NCI-H128 (cell line): Measurements from ENCODE around the gene TSPAN1.

Experiments
- DNase-seq: peaks from one replicate; lab custom pipeline; 2025; ENCODE audit not compliant: unreplicated experiment; lab: John Stamatoyannopoulos, UW

Gene TSPAN1, protein sequence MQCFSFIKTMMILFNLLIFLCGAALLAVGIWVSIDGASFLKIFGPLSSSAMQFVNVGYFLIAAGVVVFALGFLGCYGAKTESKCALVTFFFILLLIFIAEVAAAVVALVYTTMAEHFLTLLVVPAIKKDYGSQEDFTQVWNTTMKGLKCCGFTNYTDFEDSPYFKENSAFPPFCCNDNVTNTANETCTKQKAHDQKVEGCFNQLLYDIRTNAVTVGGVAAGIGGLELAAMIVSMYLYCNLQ

DNA sequence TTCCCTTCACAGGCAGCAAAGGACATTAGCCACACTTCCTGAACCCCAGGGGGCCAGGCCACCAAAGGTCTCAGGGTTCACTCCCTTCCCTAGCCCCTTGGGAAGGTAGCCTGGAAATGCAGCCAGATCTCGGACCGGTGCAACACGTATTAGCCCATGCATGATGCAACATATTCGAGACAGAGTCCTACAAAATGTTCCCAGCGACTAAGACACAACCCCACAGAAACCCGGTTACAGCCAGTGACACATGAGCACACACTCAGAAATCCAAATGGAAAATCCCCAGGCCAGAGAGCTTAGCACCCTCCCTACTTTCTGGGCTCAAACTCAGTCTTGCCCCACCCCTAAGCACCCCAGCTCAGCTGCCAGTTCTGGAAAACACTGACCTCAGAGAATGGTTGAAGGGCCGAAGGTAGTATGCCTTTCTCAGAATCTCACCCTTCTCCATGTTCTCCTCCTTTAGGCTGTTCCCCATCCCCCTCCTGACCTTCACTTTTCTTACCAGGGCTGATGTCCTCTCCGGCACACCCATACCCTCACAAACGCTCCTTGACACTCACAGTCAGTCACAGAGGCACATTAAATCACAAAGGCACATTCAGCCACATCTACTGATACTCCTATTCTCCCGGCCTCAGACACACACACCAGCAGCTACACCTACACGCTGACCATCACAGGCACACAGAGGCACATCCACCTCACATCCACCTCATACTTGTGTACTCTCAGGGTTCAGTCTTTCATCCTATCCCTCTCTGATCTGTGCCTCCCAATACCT is at the start of gene TSPAN1:
Gene TSPAN1 (plus strand): TSS at position 640 of the 784 bp plus-strand sequence. CDS start 6,021 bp downstream, outside the sequence.
- DNase-seq: no peak

DNA sequence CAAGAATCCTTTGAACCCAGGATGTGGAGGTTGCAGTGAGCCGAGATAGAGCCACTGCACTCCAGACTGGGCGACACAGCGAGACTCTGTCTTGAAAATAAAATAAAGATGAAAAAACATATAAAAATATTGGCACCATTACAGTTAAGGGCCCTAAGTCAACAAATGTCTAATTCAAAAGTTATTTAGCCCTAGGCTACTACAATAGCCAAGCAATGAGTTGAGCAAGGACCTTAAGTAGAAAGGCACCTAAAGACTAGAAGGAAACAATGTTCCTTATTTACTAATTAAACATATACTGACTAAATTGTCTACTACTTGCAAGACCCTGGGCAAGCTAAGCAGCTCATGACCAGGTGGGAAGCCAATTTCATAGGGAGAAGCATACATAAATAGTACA is 46.5 kb upstream of the TSPAN1 start:
- no peak for DNase-seq

DNA sequence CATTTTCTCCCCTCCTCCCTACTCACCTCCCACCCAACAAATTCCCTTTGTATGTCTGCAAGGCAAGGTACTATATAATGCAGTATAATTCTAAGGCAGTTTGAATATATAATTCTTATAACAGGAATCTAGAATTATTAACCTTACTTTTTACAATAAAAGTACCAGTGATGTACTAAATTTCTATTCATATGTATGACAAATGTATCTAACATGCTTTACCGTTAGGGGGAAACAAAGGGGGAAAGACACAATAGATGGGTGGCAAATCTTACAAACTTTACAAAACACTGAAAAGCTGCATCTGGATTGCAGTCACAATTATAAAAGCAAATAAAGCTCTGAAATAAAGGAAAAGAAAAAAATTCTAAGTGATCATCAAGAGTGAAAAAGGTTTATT is 44.8 kb upstream of the TSPAN1 start:
- no peak for DNase-seq

DNA sequence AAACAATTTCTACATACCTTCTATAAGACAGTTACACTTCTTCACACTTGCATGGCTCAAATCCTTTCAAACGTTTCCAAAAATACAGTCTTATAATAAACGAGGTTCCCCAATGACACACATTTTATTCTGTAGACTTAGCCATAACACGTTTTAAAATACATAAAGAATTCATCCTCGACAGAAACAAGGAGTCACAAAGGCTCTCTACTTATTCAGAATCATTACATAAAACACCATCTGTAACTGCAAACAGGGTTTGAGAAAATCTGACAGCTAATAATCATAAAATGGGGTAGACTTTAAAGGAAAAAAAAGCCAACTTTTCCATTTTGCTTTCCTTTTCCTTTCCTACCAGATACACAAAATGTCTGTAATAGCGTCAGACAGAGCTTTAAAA is 44.3 kb upstream of the TSPAN1 start:
- DNase-seq: no peak

DNA sequence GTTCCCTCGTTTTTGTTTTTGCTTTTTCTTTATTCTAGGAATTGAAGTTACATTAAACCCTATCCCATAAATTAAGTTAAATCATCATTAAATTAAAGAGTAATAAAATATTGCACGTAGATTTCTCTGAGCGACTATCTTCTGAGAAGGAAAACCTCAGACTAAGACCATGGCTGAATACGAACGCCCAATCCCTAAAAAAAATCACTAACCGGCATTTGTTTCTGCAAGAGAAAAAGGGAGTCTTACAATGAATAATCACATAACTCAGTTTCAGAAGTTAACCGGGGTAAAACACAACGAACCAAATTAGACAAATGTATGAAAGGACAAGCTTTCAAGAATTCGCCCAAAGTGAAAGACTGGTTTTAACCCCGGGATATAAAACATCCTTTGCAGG is 43.8 kb upstream of the TSPAN1 start:
- DNase-seq: no peak

DNA sequence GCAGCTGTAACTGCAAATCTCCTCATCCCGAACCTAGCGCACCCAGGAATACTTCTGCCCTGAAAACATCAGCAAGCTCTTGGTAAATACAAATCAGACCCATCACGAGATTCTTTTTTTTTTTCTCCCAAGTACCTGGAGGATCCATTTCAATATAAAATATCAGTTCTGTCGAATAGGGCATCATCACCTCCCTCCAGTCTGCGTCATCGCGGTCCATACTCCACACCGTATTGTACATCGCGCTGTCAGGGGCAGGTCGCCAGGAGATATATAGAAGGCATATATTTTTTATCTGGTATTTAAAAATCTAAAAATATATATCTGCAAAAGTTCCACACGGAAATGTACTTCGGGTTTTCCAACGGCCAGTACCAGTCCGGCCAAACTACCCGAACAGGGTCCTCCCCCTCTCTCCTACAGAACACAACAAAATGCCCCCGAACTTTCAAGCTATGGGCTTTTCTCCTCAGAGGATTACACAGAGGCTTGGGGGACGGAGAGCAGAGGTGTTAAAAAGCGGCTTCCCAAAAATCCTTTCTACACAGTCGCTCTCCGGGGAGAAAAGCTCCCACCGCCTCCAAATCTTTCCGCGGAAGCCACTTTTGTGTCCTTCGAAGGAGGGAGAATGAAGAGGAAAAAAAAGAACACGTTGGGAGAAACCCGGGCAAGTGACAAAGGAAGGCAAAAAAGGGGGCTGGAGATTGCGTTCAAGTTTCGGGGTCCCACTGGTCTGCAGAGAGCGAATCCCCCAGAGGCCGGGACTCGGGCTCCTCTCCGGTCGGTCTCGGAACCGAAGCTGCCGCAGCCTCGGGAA is 43.0 kb upstream of the TSPAN1 start:
- peak; percentile 54 for DNase-seq

DNA sequence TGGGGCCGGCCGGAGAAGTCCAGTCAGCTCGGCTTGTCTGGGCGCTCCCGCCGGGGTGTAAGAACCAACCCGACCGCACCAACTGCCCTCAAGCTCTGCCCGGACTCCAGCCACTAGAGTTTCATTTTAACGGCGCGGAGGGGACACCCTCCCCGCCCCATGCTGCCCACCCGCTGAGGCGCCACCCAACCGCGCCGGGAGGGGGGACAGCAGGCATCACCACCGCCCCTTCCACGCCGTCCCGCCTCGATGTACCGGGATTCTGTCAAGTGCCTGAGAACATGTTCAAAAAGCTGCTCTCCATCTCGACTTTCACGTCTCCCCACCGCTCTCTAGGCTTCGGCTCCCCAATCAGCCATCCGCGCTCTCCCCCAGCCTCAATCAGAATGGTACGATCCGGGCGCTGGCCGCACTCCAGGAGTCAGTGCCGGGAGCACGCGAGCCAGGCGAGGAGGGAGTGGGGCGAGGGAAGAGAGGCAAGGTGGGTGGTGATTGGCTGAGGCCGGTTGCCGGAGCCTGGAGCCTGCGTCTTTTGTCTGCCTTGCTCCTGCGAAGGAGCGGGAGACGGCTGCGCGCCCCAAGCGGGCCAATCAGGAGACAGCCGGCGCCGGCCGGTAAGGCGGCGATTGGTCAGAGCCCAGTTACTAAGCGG is 42.2 kb upstream of the TSPAN1 start, which contains the start of gene PIK3R3:
Gene PIK3R3 (minus strand): TSS at position 101 of the 652 bp plus-strand sequence. CDS start 677 bp downstream, outside the sequence.
- DNase-seq: peak; percentile 99

DNA sequence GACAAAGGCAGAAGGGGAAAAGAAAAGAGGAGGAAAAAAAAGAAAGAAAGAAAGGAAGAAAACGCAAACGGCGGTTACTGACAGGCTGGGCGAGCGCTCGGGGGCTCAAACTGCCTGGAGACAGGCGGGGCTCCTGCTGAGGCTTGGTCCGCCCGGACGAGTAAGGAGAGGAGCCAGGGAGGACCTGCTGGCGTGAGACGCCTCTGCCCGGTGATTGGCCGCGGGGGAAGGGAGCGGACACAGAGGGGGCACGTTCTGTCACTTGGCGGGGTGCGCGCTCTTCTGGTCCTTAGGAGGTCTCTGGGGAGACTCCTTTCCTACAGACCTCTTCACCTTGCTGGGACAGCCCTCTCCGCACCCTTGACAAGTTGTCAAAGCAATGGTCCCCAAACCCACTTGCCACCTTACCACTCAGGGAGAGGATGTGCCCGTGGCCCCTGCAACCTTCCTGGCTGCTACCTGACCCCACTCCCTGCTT is 41.7 kb upstream of the TSPAN1 start:
- peak; percentile 94 for DNase-seq

DNA sequence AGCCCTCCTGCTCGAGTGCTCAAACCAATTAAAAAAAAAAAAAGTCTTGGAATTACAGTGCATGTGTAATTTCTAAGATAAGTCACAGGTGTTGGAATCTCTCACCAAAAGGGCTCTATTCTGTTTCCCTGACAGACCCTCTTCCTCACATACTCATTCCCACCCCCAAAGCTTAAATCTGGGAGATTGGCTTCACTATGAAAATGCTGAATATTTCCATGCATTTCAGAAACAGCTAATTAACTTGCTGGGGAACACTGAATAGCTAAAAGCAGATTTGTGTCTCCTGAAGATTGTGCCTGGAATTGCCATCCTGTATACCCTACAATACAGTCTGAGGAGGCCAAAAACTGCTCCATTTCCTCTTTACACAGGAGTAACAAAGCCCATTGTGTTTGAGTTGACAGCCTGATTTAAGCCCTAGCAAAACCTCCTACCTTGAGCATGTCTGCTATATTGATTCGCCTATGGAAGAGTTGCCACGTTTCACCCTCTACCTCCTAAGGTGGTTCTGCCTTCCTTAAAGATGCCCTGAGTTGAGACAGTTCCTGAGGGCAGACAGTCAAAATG is 41.0 kb upstream of the TSPAN1 start:
- DNase-seq: no peak

DNA sequence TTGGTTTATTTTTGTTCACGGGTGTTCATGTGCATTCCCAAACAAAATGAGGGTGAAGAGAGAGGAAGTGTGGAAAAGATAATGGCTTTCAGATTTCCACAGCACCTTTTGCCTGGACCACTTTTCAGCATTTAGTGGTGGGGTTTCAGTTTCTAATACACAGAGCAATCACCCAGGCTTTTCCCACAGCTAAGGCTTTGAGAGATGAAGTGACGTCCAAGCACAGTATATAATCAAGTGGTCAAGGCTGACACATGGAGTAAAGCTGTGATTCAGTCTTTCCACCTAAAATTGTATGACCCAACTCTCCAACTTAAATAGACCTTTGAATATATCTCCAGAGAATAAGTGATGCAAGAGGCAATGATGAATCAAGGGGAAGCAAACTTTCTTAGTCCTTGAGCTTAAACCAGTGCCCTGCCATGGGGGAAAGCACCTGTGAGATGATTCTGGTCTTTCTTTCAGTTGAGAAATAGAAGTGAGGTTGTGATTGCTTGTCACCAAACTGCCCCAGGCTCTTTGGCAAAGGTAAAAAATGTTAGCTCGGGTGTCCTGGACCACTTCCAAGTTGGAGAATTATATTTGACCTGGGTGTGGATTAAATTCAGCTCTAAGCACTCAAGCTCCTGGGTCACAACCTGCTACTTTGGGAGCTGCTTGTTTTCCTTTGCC is 40.1 kb upstream of the TSPAN1 start:
- DNase-seq: peak; percentile 23

DNA sequence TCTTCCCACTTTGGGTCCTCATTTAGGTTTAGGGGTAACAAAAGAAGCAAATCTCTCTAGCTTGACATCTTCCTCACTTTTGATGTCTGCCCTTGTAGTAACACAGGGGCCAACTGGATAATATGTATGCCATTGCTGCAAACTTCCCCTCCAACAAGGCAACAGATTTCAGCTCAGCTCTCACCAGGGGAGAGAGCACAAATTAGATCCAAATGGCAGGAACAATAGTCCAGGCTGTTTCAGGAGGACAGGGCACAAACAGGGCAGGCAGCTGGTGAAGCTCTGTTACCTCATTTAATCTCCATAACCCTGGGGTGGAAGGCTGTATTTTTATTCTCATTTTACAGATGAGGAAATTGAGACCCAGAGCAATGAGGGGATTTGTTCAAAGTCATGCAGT is 38.2 kb upstream of the TSPAN1 start:
- DNase-seq: no peak

DNA sequence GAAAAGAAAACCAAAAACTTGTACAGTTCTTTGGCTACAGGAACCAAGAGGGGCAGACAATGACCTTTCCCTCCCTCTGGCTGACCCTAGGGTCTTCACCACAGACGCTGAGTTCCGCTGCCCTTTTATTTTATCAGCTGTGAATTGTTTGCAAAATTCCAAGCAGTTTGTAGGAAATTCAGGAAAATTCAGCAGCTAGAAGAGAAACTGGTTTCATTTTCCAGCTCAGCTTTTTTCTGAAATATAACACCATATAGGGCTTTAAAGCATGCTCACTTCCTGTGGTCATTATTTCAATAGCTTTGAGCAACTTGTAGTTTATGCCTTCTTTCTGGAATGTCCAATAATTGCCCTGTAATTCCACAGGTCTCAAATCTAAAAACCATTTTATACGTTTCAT is 37.0 kb upstream of the TSPAN1 start:
- no peak for DNase-seq

DNA sequence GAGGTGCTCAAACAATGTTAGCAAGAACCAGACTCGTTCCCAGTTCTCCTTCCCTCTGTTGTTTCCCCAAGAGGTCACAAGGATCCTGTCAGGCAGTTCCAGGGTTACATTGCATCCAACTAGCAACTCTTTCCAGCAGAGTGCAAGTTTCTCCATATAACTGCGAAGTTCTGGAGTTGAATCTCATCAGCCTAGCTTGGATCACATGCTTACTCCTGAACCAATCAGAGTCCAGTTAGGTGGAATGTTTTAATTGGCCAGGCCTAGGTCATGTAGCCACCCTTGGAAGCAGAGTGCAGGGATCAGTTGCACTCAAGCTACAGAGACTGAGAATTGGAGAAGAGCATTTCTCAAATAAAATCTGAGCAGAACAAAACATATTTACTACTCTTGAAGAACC is 26.6 kb upstream of the TSPAN1 start:
- DNase-seq: no peak

DNA sequence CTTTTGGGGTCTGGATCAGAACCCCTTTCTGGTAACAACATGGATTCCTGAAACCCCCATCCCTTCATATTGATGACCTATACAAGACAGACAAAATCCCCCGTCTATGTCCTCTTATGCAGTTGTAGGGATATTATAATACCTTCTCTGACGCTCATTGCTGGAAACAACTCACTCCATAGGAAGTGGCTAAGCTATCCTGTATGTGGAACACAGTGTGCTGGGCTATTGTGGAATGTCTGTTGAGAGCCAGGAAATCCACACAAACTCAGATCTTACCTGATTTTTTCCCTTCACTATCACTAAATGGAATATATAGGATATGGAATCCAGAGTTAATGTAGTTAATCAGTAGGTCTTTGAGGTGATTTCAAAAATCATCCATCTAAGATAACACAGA is 24.8 kb upstream of the TSPAN1 start:
- no peak for DNase-seq

DNA sequence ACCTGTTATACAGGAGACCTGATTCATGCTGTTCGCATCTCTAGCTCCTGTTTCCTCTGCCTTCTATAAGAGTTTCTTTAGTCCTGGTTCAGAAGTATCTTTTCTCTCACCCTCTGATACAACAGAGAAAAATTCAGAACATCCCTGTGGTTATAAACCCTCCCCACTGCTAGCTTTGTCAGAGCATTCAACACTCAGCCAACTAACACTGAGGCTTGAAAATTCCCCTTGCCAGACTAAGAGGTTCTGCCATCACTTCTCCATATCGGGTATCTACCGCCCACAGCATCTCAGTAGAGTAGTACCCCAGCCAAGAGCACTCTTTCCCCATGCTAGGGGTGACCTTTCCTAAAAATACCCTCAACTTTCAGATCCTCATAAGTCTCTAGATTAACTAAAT is 22.9 kb upstream of the TSPAN1 start:
- no peak for DNase-seq

DNA sequence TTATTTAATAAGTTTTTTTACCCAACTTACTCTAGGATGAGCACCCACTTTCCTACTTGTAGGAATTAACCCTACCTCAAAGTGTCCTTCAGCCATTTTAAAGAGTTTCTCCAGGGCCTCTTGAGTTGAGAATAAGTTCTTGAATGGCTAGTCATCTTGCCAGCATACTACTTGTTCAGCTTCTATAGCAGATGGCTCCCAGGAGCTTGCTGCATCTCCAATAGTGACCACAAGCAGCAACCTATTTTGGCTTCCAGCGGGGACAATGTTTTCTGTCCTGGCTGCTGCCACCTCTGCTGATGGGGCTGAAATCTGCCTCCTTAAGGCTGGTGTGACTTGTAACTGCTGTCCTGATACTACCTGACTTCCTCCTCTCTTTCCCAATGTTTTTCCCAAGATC is 21.7 kb upstream of the TSPAN1 start:
- DNase-seq: no peak

DNA sequence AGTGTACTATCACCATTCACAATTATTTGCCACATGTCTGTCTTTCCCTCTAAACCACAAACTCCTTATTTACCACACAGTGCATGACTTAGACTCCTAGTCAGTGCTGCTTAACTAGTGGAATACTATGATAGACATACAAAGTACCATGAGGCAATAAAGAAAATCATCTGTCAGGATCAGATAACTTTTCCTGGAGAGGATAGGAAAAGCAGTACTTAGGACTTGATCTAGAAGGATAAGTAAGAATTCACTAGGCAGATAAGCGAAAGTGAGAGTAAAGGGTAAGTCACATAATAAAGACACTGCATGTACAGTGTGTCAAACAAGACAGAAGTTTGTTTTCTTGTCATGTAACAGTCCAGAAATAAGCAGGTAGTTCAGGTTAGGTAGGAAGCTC is 21.2 kb upstream of the TSPAN1 start:
- DNase-seq: no peak

DNA sequence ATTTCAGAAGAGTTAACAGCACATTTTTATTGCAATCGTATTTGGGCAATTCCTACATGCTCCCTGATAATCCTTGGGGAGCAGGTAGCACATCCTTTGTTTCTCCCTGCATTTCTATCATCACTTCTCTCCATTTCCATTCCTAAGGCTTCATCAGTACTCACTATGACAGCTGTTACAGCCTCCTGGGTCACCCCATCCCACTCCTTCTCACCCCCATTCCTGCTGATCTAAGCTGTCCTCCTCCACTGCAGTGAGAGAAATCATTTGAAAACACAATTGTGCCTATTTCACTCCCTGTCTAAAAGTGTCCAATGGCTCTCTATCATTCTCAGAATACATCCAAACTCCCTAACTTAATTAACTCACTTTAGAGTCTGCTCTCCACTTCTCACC is 17.0 kb upstream of the TSPAN1 start:
- DNase-seq: no peak

DNA sequence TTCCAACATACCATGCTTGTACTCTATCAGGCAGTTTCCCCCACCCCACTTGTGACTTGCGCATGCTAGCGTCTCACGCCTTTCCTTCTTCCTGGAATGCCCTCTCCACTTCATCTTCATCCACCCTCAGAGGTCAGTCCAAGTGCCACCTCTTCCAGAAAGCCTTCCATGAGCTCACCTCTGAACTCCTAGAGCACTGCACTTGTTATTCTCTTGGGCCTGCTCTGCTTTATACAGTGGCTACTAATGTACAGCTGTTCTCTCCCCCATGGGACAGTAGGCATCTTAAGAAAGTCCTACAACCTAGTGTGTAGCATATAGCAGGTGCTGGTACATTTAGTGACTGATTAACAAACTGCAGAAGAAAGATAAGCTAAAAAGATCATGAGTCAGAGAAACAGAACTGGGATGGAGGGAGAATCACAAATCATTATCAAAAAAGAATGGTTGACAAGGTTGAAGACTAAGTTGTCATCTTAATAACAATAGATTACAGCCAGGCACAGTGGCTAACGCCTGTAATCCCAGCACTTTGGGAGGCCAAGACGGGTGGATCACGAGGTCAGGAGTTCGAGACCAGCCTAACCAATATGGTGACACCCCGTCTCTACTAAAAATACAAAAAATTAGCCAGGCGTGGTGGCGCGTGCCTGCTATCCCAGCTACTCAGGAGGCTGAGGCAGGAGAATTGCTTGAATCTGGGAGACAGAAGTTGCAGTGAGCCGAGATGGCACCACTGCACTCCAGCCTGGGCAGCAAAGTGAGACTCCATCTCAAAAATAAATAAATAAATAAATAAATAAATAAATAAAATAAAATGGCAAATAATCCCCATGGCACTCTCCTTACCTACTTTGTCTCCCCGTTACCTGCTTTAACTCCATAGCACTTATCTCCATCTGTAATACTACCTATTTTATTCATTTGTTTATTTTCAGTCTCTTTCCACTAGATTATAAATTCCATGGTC is 16.3 kb upstream of the TSPAN1 start:
- DNase-seq: no peak
